Ishikawa (cell line): ENCODE measurements around the gene RAPSN.

Experiments used
- CEBPB ChIP-seq: IDR thresholded peaks from 2 replicates; pipeline ENCODE4 v1.6.1; 2012
- EGR1 ChIP-seq: IDR thresholded peaks from 2 replicates; pipeline ENCODE4 v1.6.1; 2012
- EP300 ChIP-seq: IDR thresholded peaks from 2 replicates; pipeline ENCODE4 v1.6.1; 2012; ENCODE audit warnings: borderline replicate concordance
- FOXM1 ChIP-seq: IDR thresholded peaks from 2 replicates; pipeline ENCODE4 v1.6.1; 2012; ENCODE audit warnings: low read depth, borderline replicate concordance
- NFIC ChIP-seq: IDR thresholded peaks from 2 replicates; pipeline ENCODE4 v1.6.1; 2012
- RAD21 ChIP-seq: IDR thresholded peaks from 2 replicates; pipeline ENCODE4 v1.6.1; 2012; ENCODE audit warnings: low read depth
- REST ChIP-seq: IDR thresholded peaks from 2 replicates; pipeline ENCODE4 v1.6.1; 2012; ENCODE audit warnings: low read depth, mild to moderate bottlenecking
- TAF1 ChIP-seq: IDR thresholded peaks from 2 replicates; pipeline ENCODE4 v1.6.1; 2012; ENCODE audit warnings: low read depth, mild to moderate bottlenecking
- TCF12 ChIP-seq: IDR thresholded peaks from 2 replicates; pipeline ENCODE4 v1.6.1; 2012; ENCODE audit warnings: low read depth
- TEAD4 ChIP-seq: IDR thresholded peaks from 2 replicates; pipeline ENCODE4 v1.6.1; 2012
- USF1 ChIP-seq: IDR thresholded peaks from 2 replicates; pipeline ENCODE4 v1.6.1; 2012
- YY1 ChIP-seq: IDR thresholded peaks from 2 replicates; pipeline ENCODE4 v1.6.1; 2012; ENCODE audit warnings: low read depth
- ZBTB7A ChIP-seq: IDR thresholded peaks from 2 replicates; pipeline ENCODE4 v1.6.1; 2012; ENCODE audit warnings: low read depth
- TF ChIP-seq, protein P1 (sequence below): IDR thresholded peaks from 2 replicates; pipeline ENCODE4 v1.6.1; 2012

- TF ChIP-seq REST, result no peak
- no peak for TF ChIP-seq EGR1
- no peak for TF ChIP-seq USF1
- TF ChIP-seq EP300, result no peak
- TF ChIP-seq RAD21, result no peak
- no peak for TF ChIP-seq FOXM1
- TF ChIP-seq CEBPB, result no peak
- no peak for TF ChIP-seq YY1
- TF ChIP-seq TCF12, result no peak
- no peak for TF ChIP-seq TAF1
- TF ChIP-seq ZBTB7A, result no peak
- TF ChIP-seq TEAD4, result no peak
- TF ChIP-seq NFIC, result no peak
- TF ChIP-seq, protein P1, sequence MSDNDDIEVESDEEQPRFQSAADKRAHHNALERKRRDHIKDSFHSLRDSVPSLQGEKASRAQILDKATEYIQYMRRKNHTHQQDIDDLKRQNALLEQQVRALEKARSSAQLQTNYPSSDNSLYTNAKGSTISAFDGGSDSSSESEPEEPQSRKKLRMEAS, result no peak
Observed at GRCh38 chr11:47467357-47467756, 18.4 kb upstream of the RAPSN start.
